Small intestine (tissue), 7 donors: ENCODE data around the gene ENKUR. TPM values are rescaled to one million over a fixed set of nuclear protein-coding genes. Genes with fewer than 3 reads are reported as not detected.
A peak's percentile ranks its signal among the peaks of the same experiment; 100 is the strongest.

Experiments used
- DNase-seq, 2 donors: peaks; one replicate each; pipeline versions ENCODE4 v3.0.0 to v3.0.0-alpha.2; 2013
- FAIRE-seq: peaks from 2 replicates; lab custom pipeline; 2012; peaks lifted over from hg19 to GRCh38; lab: Jason Lieb, UNC
- H3K27ac ChIP-seq, 3 donors: one replicate each; pipeline ENCODE4 v1.5.1; 2013; ENCODE audit warnings: low read length in 2 of 3, mild to moderate bottlenecking in 2 of 3, control low read depth in 1 of 3, inconsistent platforms in 1 of 3, low read depth in 1 of 3, moderate library complexity in 1 of 3
- H3K27me3 ChIP-seq, 3 donors: one replicate each; pipeline ENCODE4 v1.6.1; 2013; ENCODE audit warnings: low read length in 3 of 3, inconsistent platforms in 1 of 3; ENCODE audit not compliant: control insufficient read depth in 3 of 3, insufficient read depth in 3 of 3
- H3K36me3 ChIP-seq, 3 donors: one replicate each; pipeline ENCODE4 v1.6.1; 2013; ENCODE audit warnings: low read length in 3 of 3, inconsistent platforms in 1 of 3, low read depth in 1 of 3, mild to moderate bottlenecking in 1 of 3, moderate library complexity in 1 of 3; ENCODE audit not compliant: control insufficient read depth in 3 of 3, insufficient read depth in 2 of 3
- H3K4me1 ChIP-seq, 3 donors: one replicate each; pipeline ENCODE4 v1.6.1; 2013; ENCODE audit warnings: low read length in 2 of 3, inconsistent platforms in 1 of 3, low read depth in 1 of 3, mild to moderate bottlenecking in 1 of 3, moderate library complexity in 1 of 3; ENCODE audit not compliant: control insufficient read depth in 3 of 3, insufficient read depth in 2 of 3
- H3K4me3 ChIP-seq, 3 donors: one replicate each; pipeline ENCODE4 v1.5.1; 2013; ENCODE audit warnings: low read length in 3 of 3, control low read depth in 1 of 3, inconsistent platforms in 1 of 3, low read depth in 1 of 3, mild to moderate bottlenecking in 1 of 3, moderate library complexity in 1 of 3
- H3K9me3 ChIP-seq, 2 donors: one replicate each; pipeline ENCODE4 v1.6.1; 2013; ENCODE audit warnings: low read depth in 1 of 2, low read length in 1 of 2; ENCODE audit not compliant: control insufficient read depth in 2 of 2, insufficient read depth in 1 of 2
- WGBS, 3 donors: extraction: QIAGEN DNeasy Blood & Tissue Kit; methylation state at CpG; one replicate each; pipeline ENCODE4 v1.1.7; 2013; 5-methylcytosine and 5-hydroxymethylcytosine counted together
- polyA plus RNA-seq, 4 donors: library from polyadenylated mRNA; stranded (reverse) in 3 of 4; unstranded in 1 of 4; fragments of 200-250 nt in 3 of 4; fragments of 120-200 nt in 1 of 4; gene quantifications; one replicate each; pipeline versions ENCODE4 v1.2.1 to v1.2.3, GENCODE V29; 2013
- donor health status: healthy with polysubstance abuse.
- donor health status: control.
- donor health status: control.
- donor health status: Bipolar disorder and iron deficiency.
- donor health status: healthy.

ENKUR gene
- polyA plus RNA-seq, 4 donors, result 0.10 to 1.9 (median 1.2) TPM

GRCh38 chr10:24953675-24954074, 62.3 kb downstream of the ENKUR start:
- no peaks in the 10 kb centered on the region for H3K9me3 ChIP-seq
- H3K36me3 ChIP-seq, result no peaks in the 10 kb centered on the region
- no peak for FAIRE-seq
- no peaks in the 10 kb centered on the region for H3K27me3 ChIP-seq
- 70 to 76% (median 72%) methylated on average over 11 of the region's 11 CpGs for WGBS, 3 donors
- H3K4me1 ChIP-seq, result peaks cover 0 to 20% (median 3%) of the 10 kb centered on the region in 3 donors
- peak overlapping the region in 2 of 3 donors; percentile 57 to 64 for H3K27ac ChIP-seq
- DNase-seq, result no peak
- H3K4me3 ChIP-seq, result peak overlapping the region in 1 of 3 donors; percentile 78

DNA sequence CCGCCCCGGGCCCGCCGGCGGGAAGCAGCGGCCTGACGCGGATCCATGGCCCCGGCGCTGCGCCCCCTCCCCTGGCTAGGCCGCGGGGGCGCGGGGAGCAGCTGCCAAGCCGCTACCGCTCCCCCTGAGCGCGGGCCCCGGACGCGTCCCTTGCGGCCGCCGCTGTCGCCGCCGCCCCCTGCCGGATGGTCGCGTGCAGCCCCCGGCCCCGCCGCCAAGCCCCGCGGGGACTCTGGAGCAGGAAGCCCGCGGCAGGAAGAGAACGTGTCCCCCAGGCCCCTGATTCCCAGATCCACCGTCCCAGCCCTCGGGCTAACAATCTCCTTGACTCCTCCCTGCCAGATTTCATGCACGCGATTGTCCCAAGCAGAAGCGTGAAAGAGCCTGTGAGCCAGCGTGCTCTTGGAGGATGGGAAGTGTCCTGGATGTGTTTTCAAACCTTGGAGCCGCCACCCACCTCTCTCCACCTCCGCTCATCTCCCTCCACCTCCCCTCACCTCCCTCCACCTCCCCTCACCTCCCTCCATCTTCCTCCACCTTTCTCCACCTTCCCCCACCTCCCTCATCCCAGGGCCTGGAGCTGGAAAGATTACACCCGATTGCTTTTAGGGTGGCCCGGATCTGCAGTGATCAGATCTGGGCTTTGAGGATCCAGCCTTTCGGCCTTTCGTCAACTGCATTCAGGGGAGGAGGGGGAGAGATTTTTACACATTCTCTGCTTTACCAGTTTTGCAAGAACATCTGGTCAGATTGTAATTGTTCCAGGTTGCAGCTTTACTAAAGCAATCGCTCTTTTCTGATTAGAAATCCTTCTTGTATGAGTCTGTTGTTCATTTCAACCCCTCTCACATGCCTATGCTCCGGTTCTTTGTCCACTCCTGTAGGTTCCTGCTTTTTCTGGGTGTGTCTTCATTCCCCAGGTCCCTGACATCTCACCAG, 63.0 kb downstream of the ENKUR start:
- Histone ChIP-seq H3K27ac (peak overlapping the region; percentile 53 to 91 (median 64)), H3K4me1 (peaks cover 0 to 20% (median 3%) of the 10 kb centered on the region in 3 donors), H3K4me3 (peak overlapping the region; percentile 61 to 78 (median 65)), H3K9me3 (no peaks in the 10 kb centered on the region), H3K27me3 (no peaks in the 10 kb centered on the region), H3K36me3 (no peaks in the 10 kb centered on the region)
- FAIRE-seq (no peak), DNase-seq (peak; percentile 40 to 82)
- WGBS, 3 donors, result 3 to 8% (median 7%) methylated on average over 35 to 53 of the region's 53 CpGs

- H3K9me3 ChIP-seq, result no peaks in the 10 kb centered on the region
- H3K4me1 ChIP-seq, result peaks cover 0 to 20% (median 3%) of the 10 kb centered on the region in 3 donors
- peak in 1 of 2 donors; percentile 52 for DNase-seq
- FAIRE-seq, result no peak
- H3K4me3 ChIP-seq, result peak within 1 kb of the TSS; percentile 61 to 78 (median 65)
- peak within 1 kb of the TSS; percentile 53 to 91 (median 87) for H3K27ac ChIP-seq
- H3K27me3 ChIP-seq, result no peaks in the 10 kb centered on the region
- WGBS, 3 donors, result 0 to 3% (median 2%) methylated on average over 34 to 56 of the region's 56 CpGs
- no peaks in the 10 kb centered on the region for H3K36me3 ChIP-seq
These were observed 63.7 kb downstream of the ENKUR start, which contains the start of gene PRTFDC1 for GRCh38 chr10:24952143-24952706. PRTFDC1 (minus strand) TSS chr10:24952606; CDS start chr10:24952575, 31 bp downstream.

- H3K27me3 ChIP-seq, result no peaks in the 10 kb centered on the region
- peaks cover 0 to 20% (median 3%) of the 10 kb centered on the region in 3 donors for H3K4me1 ChIP-seq
- H3K36me3 ChIP-seq, result peaks cover 0 to 3% (median 0%) of the 10 kb centered on the region in 3 donors
- H3K27ac ChIP-seq, result peak overlapping the region; percentile 53 to 91 (median 87)
- no peak for FAIRE-seq
- peak overlapping the region in 2 of 3 donors; percentile 61 to 78 for H3K4me3 ChIP-seq
- 15 to 34% (median 28%) methylated on average over 10 of the region's 10 CpGs for WGBS, 3 donors
- no peaks in the 10 kb centered on the region for H3K9me3 ChIP-seq
- peak; percentile 48 to 63 for DNase-seq
These were observed 64.5 kb downstream of the ENKUR start for GRCh38 chr10:24951201-24952142.

GRCh38 chr10:24950439-24950838, 65.5 kb downstream of the ENKUR start:
- no peaks in the 10 kb centered on the region for H3K9me3 ChIP-seq
- no peak overlapping the region for H3K4me3 ChIP-seq
- no peaks in the 10 kb centered on the region for H3K27me3 ChIP-seq
- H3K27ac ChIP-seq, result no peak overlapping the region
- peaks cover 0 to 21% (median 3%) of the 10 kb centered on the region in 3 donors for H3K4me1 ChIP-seq
- FAIRE-seq (no peak), DNase-seq (no peak)
- peaks cover 0 to 3% (median 0%) of the 10 kb centered on the region in 3 donors for H3K36me3 ChIP-seq
- WGBS, 3 donors, result 82 to 90% (median 87%) methylated on average over 5 of the region's 5 CpGs

DNA sequence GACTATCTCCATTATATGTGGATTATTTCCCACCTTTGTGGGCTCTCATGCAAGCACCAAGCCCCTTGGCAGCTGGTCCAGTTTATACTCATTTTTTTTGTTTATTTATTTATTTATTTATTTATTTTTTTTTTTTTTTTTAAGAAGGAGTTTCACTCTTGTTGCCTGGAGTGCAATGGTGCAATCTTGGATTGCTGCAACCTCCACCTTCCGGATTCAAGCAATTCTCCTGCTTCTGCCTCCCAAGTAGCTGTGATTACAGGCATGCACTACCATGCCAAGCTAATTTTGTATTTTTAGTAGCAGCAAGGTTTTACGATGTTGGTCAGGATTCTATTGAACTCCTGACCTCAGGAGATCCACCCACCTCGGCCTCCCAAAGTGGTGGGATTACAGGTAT, 66.3 kb downstream of the ENKUR start:
- Histone ChIP-seq H3K27me3 (no peaks in the 10 kb centered on the region), H3K27ac (no peak overlapping the region), H3K36me3 (peaks cover 0 to 3% (median 0%) of the 10 kb centered on the region in 3 donors), H3K9me3 (no peaks in the 10 kb centered on the region), H3K4me3 (no peak overlapping the region), H3K4me1 (peaks cover 0 to 26% (median 3%) of the 10 kb centered on the region in 3 donors)
- DNase-seq, result no peak
- 70 to 88% (median 83%) methylated on average over 3 of the region's 3 CpGs for WGBS, 3 donors
- no peak for FAIRE-seq

GRCh38 chr10:24947304-24948097, 68.5 kb downstream of the ENKUR start:
- FAIRE-seq, result no peak
- Histone ChIP-seq H3K9me3 (no peaks in the 10 kb centered on the region), H3K27me3 (no peaks in the 10 kb centered on the region), H3K36me3 (peaks cover 0 to 8% (median 0%) of the 10 kb centered on the region in 3 donors), H3K27ac (peak overlapping the region in 1 of 3 donors; percentile 15), H3K4me1 (peaks cover 0 to 19% (median 0%) of the 10 kb centered on the region in 3 donors), H3K4me3 (no peak overlapping the region)
- no peak for DNase-seq
- WGBS, 3 donors, result 54 to 67% (median 61%) methylated on average over 4 of the region's 4 CpGs
